Brain microvascular endothelial cell (primary cell): ENCODE measurements around the gene BLOC1S3.

Experiments
- DNase-seq: peaks from one replicate; pipeline ENCODE4 v3.0.0-alpha.2; 2020
- H3K27ac ChIP-seq: fragments of 250-450 bp; sonication (Bioruptor Pico); 2 replicates; pipeline ENCODE4 v1.5.1; 2020; ENCODE audit warnings: mild to moderate bottlenecking, moderate library complexity
- H3K27me3 ChIP-seq: fragments of 250-450 bp; sonication (Bioruptor Pico); replicated peaks from 2 replicates; pipeline ENCODE4 v1.5.1; 2020; ENCODE audit warnings: mild to moderate bottlenecking
- H3K36me3 ChIP-seq: fragments of 250-450 bp; sonication (Bioruptor Pico); replicated peaks from 2 replicates; pipeline ENCODE4 v1.5.1; 2020; ENCODE audit warnings: mild to moderate bottlenecking
- H3K4me3 ChIP-seq: 2 replicates; pipeline ENCODE4 v1.5.1; 2011; ENCODE audit warnings: low read depth, mild to moderate bottlenecking, control low read depth, low read length, moderate library complexity
- in situ Hi-C: cut with HindIII; loops from 2 replicates; pipeline ENCODE4 v1.10.0; 2017; ENCODE audit warnings: low sequenced_read_pairs, low pct_ligation_motif_present
- TF ChIP-seq, protein P1 (sequence below): IDR thresholded peaks from 2 replicates; pipeline ENCODE4 v1.5.1; 2011; ENCODE audit warnings: low read depth, mild to moderate bottlenecking, moderate library complexity, low read length, control low read depth, inconsistent platforms; ENCODE audit errors: missing control alignments

Gene BLOC1S3

DNA sequence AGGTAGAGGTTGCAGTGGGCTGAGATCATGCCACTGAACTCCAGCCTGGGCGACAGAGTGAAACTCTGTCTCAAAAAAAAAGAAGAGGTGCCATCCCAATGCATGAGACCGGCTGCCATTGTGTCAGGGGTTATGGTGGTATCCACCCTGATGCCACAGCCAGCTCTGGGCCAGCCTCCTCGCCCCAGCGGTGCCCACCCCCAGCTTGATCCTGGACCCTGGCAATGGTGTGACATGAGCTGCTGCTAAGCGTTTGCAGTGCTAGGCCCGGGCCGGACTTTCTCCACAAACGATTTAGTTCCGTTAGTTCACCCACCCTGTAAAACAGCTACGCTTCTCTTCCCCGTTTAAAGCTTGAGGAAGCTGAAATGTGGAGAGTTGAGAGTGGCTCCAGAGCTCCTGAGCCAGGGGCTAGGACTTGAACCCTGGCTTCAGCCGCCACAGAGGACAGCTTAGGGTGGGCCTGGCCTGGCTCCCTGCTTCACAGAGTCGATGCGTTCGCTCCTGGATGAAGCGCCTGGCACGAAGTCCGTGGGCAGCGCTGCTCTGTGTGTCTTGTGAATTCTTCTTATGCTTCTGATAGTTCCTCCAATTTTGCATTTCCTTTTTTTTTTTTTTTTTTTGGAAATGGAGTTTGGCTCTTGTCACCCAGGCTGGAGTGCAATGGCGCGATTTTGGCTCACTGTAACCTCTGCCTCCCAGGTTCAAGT lies 43.3 kb upstream of the BLOC1S3 start:
- Histone ChIP-seq H3K4me3 (no peak overlapping the region), H3K36me3 (peaks cover 2% of the 10 kb centered on the region), H3K27me3 (no peaks in the 10 kb centered on the region), H3K27ac (no peak overlapping the region)
- in situ Hi-C loops = no loop called here
- TF ChIP-seq, protein P1, sequence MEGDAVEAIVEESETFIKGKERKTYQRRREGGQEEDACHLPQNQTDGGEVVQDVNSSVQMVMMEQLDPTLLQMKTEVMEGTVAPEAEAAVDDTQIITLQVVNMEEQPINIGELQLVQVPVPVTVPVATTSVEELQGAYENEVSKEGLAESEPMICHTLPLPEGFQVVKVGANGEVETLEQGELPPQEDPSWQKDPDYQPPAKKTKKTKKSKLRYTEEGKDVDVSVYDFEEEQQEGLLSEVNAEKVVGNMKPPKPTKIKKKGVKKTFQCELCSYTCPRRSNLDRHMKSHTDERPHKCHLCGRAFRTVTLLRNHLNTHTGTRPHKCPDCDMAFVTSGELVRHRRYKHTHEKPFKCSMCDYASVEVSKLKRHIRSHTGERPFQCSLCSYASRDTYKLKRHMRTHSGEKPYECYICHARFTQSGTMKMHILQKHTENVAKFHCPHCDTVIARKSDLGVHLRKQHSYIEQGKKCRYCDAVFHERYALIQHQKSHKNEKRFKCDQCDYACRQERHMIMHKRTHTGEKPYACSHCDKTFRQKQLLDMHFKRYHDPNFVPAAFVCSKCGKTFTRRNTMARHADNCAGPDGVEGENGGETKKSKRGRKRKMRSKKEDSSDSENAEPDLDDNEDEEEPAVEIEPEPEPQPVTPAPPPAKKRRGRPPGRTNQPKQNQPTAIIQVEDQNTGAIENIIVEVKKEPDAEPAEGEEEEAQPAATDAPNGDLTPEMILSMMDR = no peak
- no peak for DNase-seq

DNA sequence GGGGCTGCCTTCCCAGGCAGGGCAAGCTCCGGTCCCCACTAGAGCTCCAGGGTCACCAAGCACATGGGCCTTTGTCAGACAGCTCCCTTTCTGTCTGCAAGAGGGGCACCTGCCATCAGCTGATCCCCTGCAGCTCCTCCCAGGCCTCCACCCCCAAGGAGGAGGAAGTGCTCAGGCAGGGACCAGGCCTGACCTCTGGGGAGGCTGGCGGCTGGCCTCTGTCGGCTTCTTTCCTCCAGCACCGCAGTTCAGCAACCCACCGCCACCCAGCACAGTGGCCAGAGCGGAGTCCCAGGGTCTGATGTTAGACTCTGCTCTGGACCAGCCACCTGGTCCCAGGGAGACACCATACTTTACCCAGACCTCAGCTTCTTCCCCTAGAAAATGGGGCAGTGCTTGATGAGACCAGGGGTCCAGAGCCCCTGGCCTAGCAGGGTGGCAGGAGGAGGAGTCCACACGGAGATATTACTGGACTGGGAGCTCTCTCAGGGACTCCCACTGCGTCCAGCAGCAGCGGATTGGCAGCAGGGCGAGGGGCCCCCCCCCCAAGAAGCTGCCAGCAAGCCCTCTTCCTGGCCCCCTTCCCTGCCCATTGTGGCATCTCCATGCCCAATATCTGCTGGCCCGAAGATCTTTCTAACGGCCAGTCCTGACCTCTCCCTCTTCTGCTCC lies 41.9 kb upstream of the BLOC1S3 start:
- no peak for DNase-seq
- Histone ChIP-seq H3K27ac (no peak overlapping the region), H3K36me3 (peaks cover 5% of the 10 kb centered on the region), H3K27me3 (no peaks in the 10 kb centered on the region), H3K4me3 (no peak overlapping the region)
- TF ChIP-seq, protein P1 = no peak
- in situ Hi-C loops = no loop called here

DNA sequence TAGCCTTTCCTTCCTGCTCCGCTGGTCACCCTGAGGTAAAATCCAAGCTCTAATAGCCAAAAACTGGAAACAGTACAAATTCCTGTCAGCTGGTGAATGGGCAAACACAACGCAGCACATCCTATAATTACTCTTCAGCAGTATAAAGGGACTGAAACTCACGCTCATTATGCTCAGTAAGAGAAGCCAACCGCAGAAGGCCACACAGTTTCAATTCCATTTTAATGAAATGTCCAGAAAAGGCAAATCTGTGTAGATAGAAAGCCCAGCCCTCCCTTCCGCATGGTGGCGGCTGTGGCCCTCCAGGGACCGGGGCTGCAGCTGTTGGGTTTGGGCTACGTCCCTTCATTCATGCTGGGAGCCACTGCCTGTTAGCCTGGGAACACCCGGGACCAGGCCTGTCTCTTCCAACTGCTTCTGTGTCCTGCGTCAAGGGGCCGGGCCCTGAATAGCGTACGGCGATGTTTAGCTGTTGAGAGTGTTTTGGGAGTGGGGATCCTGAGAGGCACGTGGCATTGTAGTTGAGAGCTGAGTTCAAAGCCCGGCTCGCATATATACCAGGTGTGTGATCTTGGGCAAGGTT lies 41.3 kb upstream of the BLOC1S3 start:
- TF ChIP-seq, protein P1 = no peak
- Histone ChIP-seq H3K27ac (no peak overlapping the region), H3K4me3 (no peak overlapping the region), H3K36me3 (peaks cover 9% of the 10 kb centered on the region), H3K27me3 (no peaks in the 10 kb centered on the region)
- in situ Hi-C loops = no loop called here
- DNase-seq = no peak

DNA sequence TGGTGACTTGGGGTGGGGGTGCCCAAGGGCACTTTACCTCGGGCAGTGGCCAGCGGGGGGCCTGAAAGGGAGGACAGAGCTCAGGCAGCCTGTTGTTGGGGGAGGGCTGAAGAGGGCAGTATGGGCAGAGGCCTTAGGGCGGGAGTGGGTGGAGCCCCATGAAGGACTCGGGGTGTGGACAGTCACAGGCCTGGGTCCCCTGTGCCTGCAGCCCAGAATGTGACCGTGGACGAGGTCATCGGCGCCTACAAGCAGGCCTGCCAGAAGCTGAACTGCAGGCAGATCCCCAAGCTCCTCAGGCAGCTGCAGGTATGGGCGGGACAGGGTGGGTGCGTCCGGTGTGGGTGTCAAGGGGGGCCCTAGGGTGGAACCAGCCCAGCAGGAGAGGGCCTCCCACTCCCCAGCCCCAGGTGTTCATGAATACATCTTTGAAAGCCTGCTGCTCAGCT lies 40.3 kb upstream of the BLOC1S3 start:
- Histone ChIP-seq H3K27ac (no peak overlapping the region), H3K4me3 (no peak overlapping the region), H3K27me3 (no peaks in the 10 kb centered on the region), H3K36me3 (peaks cover 11% of the 10 kb centered on the region)
- TF ChIP-seq, protein P1 = no peak
- in situ Hi-C loops = no loop called here
- no peak for DNase-seq

DNA sequence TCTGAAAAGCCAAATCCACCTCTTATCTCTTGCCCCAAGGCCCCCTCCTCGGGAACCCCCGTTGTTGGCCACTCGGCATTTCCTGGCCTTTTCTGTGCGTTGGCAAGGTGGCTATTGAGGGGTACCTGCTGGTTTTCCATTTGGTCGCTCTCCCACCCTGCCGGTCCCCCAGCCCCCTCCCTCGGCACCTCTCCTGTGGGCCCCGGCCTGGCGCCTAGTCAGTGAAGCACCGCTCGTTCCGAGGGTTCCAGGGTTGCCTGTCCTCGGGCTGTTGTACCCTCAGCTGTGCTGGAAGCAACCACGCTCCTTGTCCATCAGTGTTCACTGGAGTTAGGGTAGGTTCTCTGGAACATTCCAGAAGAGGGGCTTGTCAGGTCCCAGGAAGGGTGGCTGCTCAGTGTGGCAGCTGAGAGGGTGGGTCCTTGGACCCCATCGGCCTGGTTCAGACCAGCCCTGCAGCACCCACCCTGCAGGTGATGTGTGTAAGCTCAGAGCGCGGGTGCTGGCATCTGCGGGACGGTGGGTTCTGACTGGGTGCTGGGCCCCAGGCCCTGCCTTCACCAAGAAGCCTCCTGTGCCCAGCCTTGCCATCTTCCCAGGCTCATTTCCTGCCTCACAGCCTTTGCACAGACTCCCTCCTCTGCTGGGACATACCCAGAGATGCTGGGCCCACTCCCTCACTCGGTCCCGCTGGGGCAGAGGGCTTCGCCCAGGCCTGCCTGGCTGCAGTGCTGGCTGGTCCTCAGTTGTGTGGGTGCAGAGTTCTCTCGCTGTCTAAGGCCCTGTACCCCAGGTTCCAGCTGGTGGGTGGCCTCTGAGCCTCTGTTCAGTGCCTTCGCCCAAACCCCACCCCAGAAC lies 39.1 kb upstream of the BLOC1S3 start:
- Histone ChIP-seq H3K36me3 (peaks cover 13% of the 10 kb centered on the region), H3K27ac (no peak overlapping the region), H3K4me3 (no peak overlapping the region), H3K27me3 (no peaks in the 10 kb centered on the region)
- no peak for DNase-seq
- in situ Hi-C loops = no loop called here
- TF ChIP-seq, protein P1 = no peak
